ACHN (cell line): ENCODE measurements around the gene DNAJA4.

Experiments used
- DNase-seq: peaks from one replicate; pipeline ENCODE4 v3.0.0-alpha.2; 2015
- in situ Hi-C: cut with HindIII; loops from 2 replicates; pipeline ENCODE4 v1.10.0; 2017; ENCODE audit warnings: low sequenced_read_pairs, low pct_ligation_motif_present, low pct_unique_long_range_greater_than_20kb

DNAJA4 gene

GRCh38 chr15:78264304-78265136, at the start of gene DNAJA4:
DNAJA4 (plus strand) TSS chr15:78264562; CDS start chr15:78264764, 202 bp downstream.
- DNase-seq, result peak; percentile 27
- in situ Hi-C loops, result loop anchor here (25.0 kb wide), 1 partner anchor 127 kb away; the partner anchor contains the start of genes CIB2 and IDH3A

DNA sequence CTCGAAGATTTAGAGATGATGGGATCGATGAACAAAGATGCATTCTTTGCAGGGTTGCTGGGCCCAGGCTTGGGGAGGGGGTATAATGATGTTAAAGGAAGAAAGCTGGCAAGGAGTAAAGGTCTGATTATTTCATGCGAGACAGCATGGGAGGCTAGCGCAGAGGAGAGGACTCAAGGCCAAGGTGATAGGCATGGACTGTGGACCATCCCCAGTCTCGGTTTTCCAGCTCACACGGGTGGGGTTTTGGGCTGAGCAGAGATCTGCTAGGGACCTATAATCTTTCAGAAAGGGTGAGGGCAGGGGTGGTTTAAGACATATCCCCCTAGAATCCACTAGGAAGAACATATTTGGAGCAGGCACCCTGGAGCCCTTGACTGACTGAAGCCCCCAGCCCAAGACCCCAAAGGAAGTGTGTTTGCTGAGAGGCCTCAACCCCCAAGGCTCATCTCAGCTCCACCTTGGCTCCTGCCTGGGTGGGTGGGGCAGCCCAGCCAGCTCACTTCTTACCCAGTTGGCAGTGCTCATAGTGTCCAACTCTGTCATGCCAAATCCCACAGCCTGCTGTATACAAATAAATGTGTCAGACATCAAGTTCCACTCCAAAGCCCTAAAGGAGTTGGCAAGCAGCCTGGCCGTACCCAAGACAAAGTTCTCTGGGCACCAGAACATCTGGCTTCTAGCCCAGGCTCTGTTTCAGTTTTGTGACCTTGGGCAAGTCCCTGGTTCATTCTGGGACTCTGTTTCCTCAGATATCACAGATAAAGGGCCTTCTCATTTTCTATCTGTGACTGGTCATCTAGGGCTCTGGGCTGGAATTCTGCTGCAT, 47.9 kb upstream of the DNAJA4 start:
- in situ Hi-C loops, result no loop called here
- peak; percentile 24 for DNase-seq

DNA sequence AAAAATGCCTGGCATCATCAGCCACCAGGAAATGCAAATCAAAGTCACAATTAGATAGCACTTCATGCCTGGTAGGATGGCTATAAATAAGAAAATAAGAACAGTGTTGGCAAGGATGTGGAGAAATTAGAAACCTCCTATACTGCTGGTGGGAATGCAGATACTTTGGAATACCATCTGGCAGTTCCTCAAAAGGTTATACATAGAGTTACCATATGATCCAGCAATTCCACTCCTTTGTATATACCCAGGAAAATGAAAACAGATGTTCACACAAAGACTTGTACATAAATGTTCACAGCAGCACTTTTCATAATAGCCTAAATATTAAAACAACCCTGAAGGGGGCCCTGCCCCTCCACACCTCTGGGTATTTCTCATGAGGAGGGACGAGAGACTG, 43.6 kb upstream of the DNAJA4 start:
- DNase-seq, result no peak
- in situ Hi-C loops, result no loop called here

GRCh38 chr15:78222745-78223395, 41.5 kb upstream of the DNAJA4 start:
- in situ Hi-C loops, result no loop called here
- no peak for DNase-seq

- no peak for DNase-seq
- in situ Hi-C loops, result no loop called here
Measured at GRCh38 chr15:78223396-78224022, 40.9 kb upstream of the DNAJA4 start.

GRCh38 chr15:78224023-78224411, 40.3 kb upstream of the DNAJA4 start:
- DNase-seq, result no peak
- in situ Hi-C loops, result no loop called here

- in situ Hi-C loops, result no loop called here
Measured at GRCh38 chr15:78225783-78226541, 38.4 kb upstream of the DNAJA4 start.

DNA sequence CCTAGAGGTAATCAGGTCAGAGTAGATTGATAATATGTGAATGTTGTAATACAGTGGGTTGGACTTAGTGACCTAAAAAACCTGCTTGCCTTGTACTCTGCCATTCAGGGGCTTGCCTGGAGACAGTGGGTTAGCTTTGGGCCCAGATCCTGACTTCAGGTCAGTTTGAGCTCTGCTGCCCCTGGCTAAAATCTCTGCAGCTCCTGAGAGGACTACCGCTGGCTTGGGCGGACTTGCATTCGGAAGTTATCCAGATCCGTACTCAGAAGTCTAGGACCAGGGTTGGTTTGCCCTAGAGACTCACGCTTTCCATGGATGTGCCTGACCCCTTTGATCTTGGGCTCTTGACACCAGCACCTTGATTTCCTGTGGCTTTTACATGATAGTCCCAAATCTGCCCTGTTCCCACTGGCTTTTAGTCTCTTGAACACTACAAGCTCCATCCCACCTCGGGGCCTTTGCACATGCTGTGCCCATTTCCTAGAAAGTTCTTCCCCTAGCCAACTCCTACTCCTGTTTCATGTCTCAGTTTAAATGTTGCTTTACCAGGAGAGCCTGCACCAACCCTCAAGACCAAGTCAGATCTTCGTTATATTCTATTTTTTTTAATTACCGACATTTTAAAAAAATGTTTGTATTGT, 35.9 kb upstream of the DNAJA4 start:
- in situ Hi-C loops, result no loop called here
- DNase-seq, result no peak

More at GRCh38 chr15:78225783-78226541, 38.4 kb upstream of the DNAJA4 start:
- no peak for DNase-seq

DNA sequence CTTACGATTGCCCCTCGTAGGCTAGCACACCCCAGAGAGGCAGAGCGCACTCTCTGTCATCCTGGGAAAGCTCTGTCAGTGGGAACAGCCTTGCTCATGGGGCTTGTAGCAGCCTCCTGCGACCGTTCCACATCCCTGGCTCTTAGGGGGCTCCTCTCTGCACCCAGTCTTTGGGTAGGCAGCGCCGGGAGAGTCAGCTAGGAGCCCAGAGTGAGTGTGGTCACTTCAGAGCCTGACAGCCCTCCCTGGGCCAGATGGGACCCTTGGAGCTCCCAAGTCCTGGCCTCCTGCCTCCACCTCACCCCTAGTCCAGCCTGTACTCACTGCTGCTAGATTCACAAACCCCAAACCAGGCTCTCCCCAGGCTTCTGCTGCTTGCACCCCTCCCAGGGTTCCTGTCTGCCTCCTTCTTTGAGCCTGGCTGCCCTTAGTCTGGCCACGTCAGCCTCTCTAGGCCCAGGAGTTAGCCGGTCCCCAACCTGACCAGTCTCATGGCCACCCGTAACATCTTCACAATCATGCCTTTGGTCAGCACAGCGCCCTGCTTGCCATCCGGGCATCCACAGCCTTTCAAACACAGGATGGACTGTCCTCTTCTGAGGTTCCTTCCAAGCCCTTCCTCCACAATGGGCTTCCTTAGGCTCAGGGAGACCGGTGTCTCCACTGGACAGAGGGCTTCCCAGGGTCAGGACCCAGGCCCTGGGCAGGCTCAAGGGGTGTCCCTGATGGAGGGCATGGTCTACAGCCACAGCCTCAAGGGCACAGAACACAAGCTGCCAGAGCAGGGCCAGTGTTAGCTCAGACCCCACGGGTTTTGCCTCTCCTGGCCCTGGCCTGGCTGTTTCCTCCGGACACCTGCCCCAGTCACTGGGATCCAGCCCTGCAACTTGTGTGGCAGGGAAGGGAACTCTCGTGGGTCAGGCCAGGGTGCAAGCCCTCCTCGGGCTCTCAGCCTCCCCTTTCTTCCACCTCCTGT, 34.6 kb upstream of the DNAJA4 start:
- DNase-seq, result no peak
- in situ Hi-C loops, result no loop called here

- in situ Hi-C loops, result no loop called here
- DNase-seq, result no peak
Measured at GRCh38 chr15:78232951-78233350, 31.4 kb upstream of the DNAJA4 start.

DNA sequence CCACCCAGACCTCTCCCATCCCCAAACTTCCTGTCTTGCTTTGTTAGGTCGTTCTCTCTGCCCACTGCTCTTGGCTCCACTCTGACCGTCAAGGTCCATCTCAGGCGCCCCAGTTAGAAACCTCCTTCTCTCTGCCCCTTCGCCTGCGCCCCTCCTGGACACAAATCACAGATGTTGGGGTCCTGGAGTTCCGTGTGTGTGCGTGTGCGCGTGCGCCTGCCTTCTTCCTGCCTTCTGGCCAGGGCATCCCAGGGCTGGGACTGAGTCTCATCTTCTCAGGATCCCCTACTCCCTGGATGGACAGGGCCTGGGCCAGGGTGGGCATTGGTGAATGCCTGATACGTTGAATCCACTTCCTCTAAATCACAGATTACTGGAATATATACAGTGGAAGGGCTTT, 30.9 kb upstream of the DNAJA4 start:
- in situ Hi-C loops, result no loop called here
- no peak for DNase-seq

- in situ Hi-C loops, result no loop called here
- no peak for DNase-seq
Measured at GRCh38 chr15:78234515-78235040, 29.8 kb upstream of the DNAJA4 start, which contains the start of gene ACSBG1. ACSBG1 (minus strand) TSS chr15:78234565; CDS start chr15:78234501, 64 bp downstream.

DNA sequence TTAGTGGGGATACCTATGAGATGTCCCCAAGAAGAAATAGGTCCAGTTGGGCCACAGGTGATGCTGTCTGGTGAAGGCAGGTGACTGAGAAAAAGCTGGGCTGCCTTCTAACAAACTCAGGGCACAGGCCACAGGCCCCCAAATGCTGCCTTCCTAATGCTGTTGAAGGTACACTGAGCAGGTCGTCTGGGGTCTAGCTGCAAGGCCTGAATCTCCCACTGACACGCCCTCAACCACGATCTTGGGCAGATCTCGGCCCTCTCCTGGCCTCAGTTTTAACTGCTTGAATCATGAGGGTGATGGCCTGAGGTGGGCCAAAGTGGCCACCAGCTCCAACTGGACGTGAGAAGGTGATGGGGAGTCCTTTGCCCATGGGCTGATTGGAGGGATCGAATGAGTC, 27.9 kb upstream of the DNAJA4 start:
- DNase-seq, result no peak
- in situ Hi-C loops, result no loop called here

DNA sequence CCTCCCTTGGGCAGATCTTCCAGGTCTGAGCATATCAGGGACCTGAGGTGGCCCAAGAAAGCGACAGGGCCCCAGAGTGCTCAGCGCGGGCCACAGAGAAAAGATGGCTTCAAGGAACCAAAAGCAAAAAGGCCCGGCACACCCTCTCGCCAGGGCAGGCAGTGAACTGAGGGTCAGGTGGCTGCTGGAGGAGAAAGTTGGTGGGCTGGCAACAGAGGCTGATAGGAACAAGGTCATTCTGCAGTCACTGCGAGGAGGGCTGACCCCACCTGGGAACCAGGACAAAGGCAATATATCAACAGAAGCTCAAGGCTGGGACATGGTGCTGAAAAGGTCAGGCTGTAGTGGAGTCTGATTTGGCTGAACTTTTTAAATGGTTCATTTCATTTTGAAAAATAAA, 27.2 kb upstream of the DNAJA4 start:
- in situ Hi-C loops, result no loop called here
- DNase-seq, result no peak

DNA sequence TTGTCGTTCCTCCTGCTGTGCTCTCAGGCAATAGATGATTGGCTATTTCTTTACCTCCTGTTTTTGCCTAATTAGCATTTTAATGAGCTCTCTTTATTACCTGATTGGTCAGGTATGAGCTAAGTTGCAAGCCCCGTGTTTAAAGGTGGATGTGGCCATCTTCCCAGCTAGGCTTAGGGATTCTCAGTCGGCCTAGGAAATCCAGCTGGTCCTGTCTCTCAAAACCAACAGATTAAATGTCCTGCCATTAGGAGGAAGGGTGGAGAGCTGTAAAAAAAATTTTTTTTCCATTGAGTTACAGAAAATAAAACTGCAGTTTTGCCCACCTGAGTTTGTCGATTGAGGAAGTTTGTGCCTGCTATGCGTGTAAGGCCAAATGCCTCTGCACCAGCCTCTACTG, 24.6 kb upstream of the DNAJA4 start:
- no peak for DNase-seq
- in situ Hi-C loops, result no loop called here

DNA sequence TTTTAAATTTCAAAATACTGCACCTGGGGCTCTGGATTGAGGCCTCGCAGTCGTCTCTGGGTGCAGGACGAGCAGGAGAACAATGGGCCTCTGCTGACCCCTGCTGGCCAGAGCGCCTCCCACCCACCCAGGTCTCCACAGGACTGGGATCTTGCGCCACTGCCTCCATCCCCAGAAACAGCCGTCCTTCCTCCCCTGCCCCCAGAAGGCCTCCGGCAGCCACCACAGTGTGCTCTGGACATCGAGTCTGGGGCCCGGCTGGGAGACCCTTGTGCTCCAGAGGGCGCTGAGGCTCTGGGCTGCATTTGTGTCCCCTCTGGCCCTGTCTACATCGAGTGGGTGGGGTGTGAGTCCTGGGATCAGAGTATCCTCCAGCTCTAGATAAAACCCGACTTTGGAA, 23.3 kb upstream of the DNAJA4 start:
- in situ Hi-C loops, result no loop called here
- peak; percentile 65 for DNase-seq
